Measurements from ENCODE around the gene CLASP1. TPM values are rescaled to one million over a fixed set of nuclear protein-coding genes. Genes with fewer than 3 reads are reported as not detected.

Gene CLASP1
- total RNA-seq, 1 experiment from 2014 or later: 49.2 TPM

- intact Hi-C loops (cut with micrococcal nuclease; ENCODE audit: unreplicated experiment) (no loop called here), in situ Hi-C loops (cut with HindIII; ENCODE audit: low pct_unique_long_range_greater_than_20kb, low sequenced_read_pairs) (no loop called here)
- H3K36me3 ChIP-seq (ENCODE audit: control insufficient read depth, insufficient read depth, low read length): peaks cover 6% of the 10 kb centered on the region
- DNase-seq (ENCODE audit: low read depth, low spot score) (no peak), ATAC-seq (no peak)
- no peaks in the 10 kb centered on the region for H3K27me3 ChIP-seq (ENCODE audit: control insufficient read depth, insufficient read depth, low read length)
- no peaks in the 10 kb centered on the region for H3K9me3 ChIP-seq (ENCODE audit: control insufficient read depth, insufficient read depth, low read depth, low read length)
- TF ChIP-seq REST (IDR thresholded peaks at IDR 0.05; ENCODE audit: insufficient read depth in 1 of 2, low read depth in 2 of 2, low read length in 1 of 2): no peak
- TF ChIP-seq POLR2AphosphoS5 (IDR thresholded peaks at IDR 0.05; ENCODE audit: low read depth, low read length): no peak
- TF ChIP-seq CTCF (IDR thresholded peaks at IDR 0.05): no peak
- TF ChIP-seq TCF7L2 (IDR thresholded peaks at IDR 0.05; ENCODE audit: low read depth, low read length): no peak
- no peak for TF ChIP-seq SIN3A (IDR thresholded peaks at IDR 0.05; ENCODE audit: borderline replicate concordance, insufficient read depth, low read depth, low read length)
- POLR2A ChIA-PET: no interaction called here
- no peak overlapping the region for H3K4me3 ChIP-seq (ENCODE audit: low read depth in 2 of 2, low read length in 2 of 2)
- no peak overlapping the region for H3K27ac ChIP-seq (ENCODE audit: low read length)
- CTCF ChIA-PET: no interaction called here
- BruUV-seq (replicated peaks): no TSS peak
- no peaks in the 10 kb centered on the region for H3K4me1 ChIP-seq (ENCODE audit: control insufficient read depth, insufficient read depth, low read length)
Measured at GRCh38 chr2:121455446-121455845, 193.8 kb downstream of the CLASP1 start.

- intact Hi-C loops (cut with micrococcal nuclease; ENCODE audit: unreplicated experiment): no loop called here
Measured at GRCh38 chr2:121454549-121455090, 194.6 kb downstream of the CLASP1 start.

More at GRCh38 chr2:121454549-121455090, 194.6 kb downstream of the CLASP1 start:
- H3K4me1 ChIP-seq (ENCODE audit: control insufficient read depth, insufficient read depth, low read length): no peaks in the 10 kb centered on the region
- ChIA-PET CTCF (no interaction called here), POLR2A (interaction anchor here (0.5 to 0.6 kb wide), 3 partner anchors 13 to 1677 kb away, joined by 3 to 7 read pairs (median 3); no protein-coding TSS in a partner anchor)
- no peak overlapping the region for H3K27ac ChIP-seq (ENCODE audit: low read length)
- BruUV-seq (replicated peaks): no TSS peak
- no peaks in the 10 kb centered on the region for H3K9me3 ChIP-seq (ENCODE audit: control insufficient read depth, insufficient read depth, low read depth, low read length)
- TF ChIP-seq POLR2AphosphoS5 (IDR thresholded peaks at IDR 0.05; ENCODE audit: low read depth, low read length) (no peak), CTCF (IDR thresholded peaks at IDR 0.05) (no peak), SIN3A (IDR thresholded peaks at IDR 0.05; ENCODE audit: borderline replicate concordance, insufficient read depth, low read depth, low read length) (no peak), REST (IDR thresholded peaks at IDR 0.05; ENCODE audit: insufficient read depth in 1 of 2, low read depth in 2 of 2, low read length in 1 of 2) (no peak), TCF7L2 (IDR thresholded peaks at IDR 0.05; ENCODE audit: low read depth, low read length) (no peak)
- H3K36me3 ChIP-seq (ENCODE audit: control insufficient read depth, insufficient read depth, low read length): peaks cover 2% of the 10 kb centered on the region
- in situ Hi-C loops (cut with HindIII; ENCODE audit: low pct_unique_long_range_greater_than_20kb, low sequenced_read_pairs): no loop called here
- H3K4me3 ChIP-seq (ENCODE audit: low read depth in 2 of 2, low read length in 2 of 2): no peak overlapping the region
- DNase-seq (ENCODE audit: low read depth, low spot score): no peak
- no peak for ATAC-seq
- H3K27me3 ChIP-seq (ENCODE audit: control insufficient read depth, insufficient read depth, low read length): no peaks in the 10 kb centered on the region
